K562 (cell line): ENCODE data around the gene SUOX. TPM values are rescaled to one million over a fixed set of nuclear protein-coding genes. Genes with fewer than 3 reads are reported as not detected.

ENCODE experiments used
- ARNT ChIP-seq, 2 experiments: fragments of 450-650 bp; IDR thresholded peaks; 2 replicates each; pipeline ENCODE4 v1.6.1; 2016; ENCODE audit warnings: mild to moderate bottlenecking in 1 of 2
- BRCA1 ChIP-seq, 2 experiments: fragments of 450-650 bp in 1 of 2; sonication (generic) in 1 of 2; formaldehyde crosslinking in 1 of 2; IDR thresholded peaks; 2 replicates each; pipeline versions ENCODE4 v1.5.0 to v1.6.1; 2017 to 2020; ENCODE audit warnings: mild to moderate bottlenecking in 1 of 2, missing genetic modification reagents in 1 of 2
- CTCFL ChIP-seq: IDR thresholded peaks from 2 replicates; pipeline ENCODE4 v1.6.1; 2011; ENCODE audit warnings: borderline replicate concordance, low read depth, mild to moderate bottlenecking, moderate library complexity, low read length; ENCODE audit not compliant: insufficient read depth, poor library complexity, severe bottlenecking
- HLTF ChIP-seq: fragments of 450-650 bp; IDR thresholded peaks from 2 replicates; pipeline ENCODE4 v1.6.1; 2016
- HNRNPH1 ChIP-seq: fragments of 200-400 bp; formaldehyde crosslinking; optimal IDR thresholded peaks from 2 replicates; pipeline ENCODE3; 2017; ENCODE audit warnings: low read depth, mild to moderate bottlenecking, low read length, moderate library complexity
- MBD2 ChIP-seq: sonication (generic); IDR thresholded peaks from 2 replicates; pipeline ENCODE4 v1.6.1; 2016; ENCODE audit warnings: low read depth, borderline replicate concordance
- NKRF ChIP-seq: fragments of 450-650 bp; IDR thresholded peaks from 2 replicates; pipeline ENCODE4 v1.6.1; 2016; ENCODE audit warnings: borderline replicate concordance
- NR2C1 ChIP-seq, 2 experiments: fragments of 450-650 bp; IDR thresholded peaks; 2 replicates each; pipeline ENCODE4 v1.6.1; 2017; ENCODE audit warnings: mild to moderate bottlenecking in 2 of 2, antibody characterized with exemption in 1 of 2, inconsistent platforms in 1 of 2, missing compliant biosample characterization in 1 of 2, missing genetic modification characterization in 1 of 2
- PHF21A ChIP-seq: fragments of 450-650 bp; IDR thresholded peaks from 2 replicates; pipeline ENCODE4 v1.6.1; 2017; ENCODE audit warnings: low read depth, borderline replicate concordance
- TSHZ1 ChIP-seq: fragments of 250-450 bp; sonication (Bioruptor Pico); IDR thresholded peaks from 2 replicates; pipeline ENCODE4 v1.4.0; 2020; ENCODE audit warnings: mild to moderate bottlenecking, moderate library complexity
- ZNF431 ChIP-seq: sonication (generic); formaldehyde crosslinking; IDR thresholded peaks from 2 replicates; pipeline ENCODE4 v1.8.0; 2022; ENCODE audit warnings: mild to moderate bottlenecking, missing genetic modification reagents
- ZNF609 ChIP-seq: sonication (generic); formaldehyde crosslinking; IDR thresholded peaks from 2 replicates; pipeline ENCODE4 v1.8.1; 2023; ENCODE audit warnings: missing genetic modification reagents, mild to moderate bottlenecking, borderline replicate concordance
- polyA plus RNA-seq, 8 experiments: library from polyadenylated mRNA; depleted of rRNA in 4 of 8; stranded (reverse) in 5 of 8; unstranded in 3 of 8; fragments of >200 nt; fragmentation: Nextera tagmentation in 2 of 8; fragmentation: Illumina TruSeq in 1 of 8; extraction: Ambion mirVana in 2 of 8; extraction: Trizol in 1 of 8; gene quantifications; 2 replicates each; pipeline versions ENCODE4 v1.2.1 to v1.2.3, GENCODE V29; 2011 to 2014; ENCODE audit warnings: inconsistent platforms in 1 of 8, missing spikeins in 1 of 8
- total RNA-seq, 7 experiments: library from RNA; depleted of rRNA in 6 of 7; stranded (reverse); fragments of >200 nt in 6 of 7; fragmentation: Illumina TruSeq in 2 of 7; extraction: Trizol in 2 of 7; gene quantifications; 2 replicates each; pipeline versions ENCODE4 v1.2.1 to v1.2.3, GENCODE V29; 2011 to 2021; ENCODE audit warnings: low replicate concordance in 1 of 7

SUOX gene
- total and polyA plus RNA-seq, 9 of the 15 experiments (the other 6 are each of a cell fraction or from before 2014, with no cell fraction given) = 9.2 to 39.7 (median 25.4) TPM

GRCh38 chr12:55972911-55973598 is 24.0 kb upstream of the SUOX start (continued):
- TF ChIP-seq ZNF609 (CRISPR knock-in tag) (no peak), NR2C1 (IDR thresholded peaks at IDR 0.05) (peak; percentile 45; the same call in 1 of the 2 replicates), NR2C1 (tag; IDR thresholded peaks at IDR 0.05) (no peak), TSHZ1 (CRISPR knock-in tag) (no peak), CTCFL (no peak), HNRNPH1 (no peak), ZNF431 (no peak), ARNT (IDR thresholded peaks at IDR 0.05) (0 out of 4 replicates have a peak, but pooled peaks have one; percentile 19 to 57), PHF21A (no peak; the same call in 1 of the 2 replicates), NKRF (peak; percentile 93), HLTF (peak; percentile 96), BRCA1 (IDR thresholded peaks at IDR 0.05) (no peak), BRCA1 (CRISPR knock-in tag; IDR thresholded peaks at IDR 0.05) (no peak), MBD2 (no peak)
